GM12892 (cell line): ENCODE measurements around the gene JARID2.

Experiments
- POLR2A ChIP-seq: IDR thresholded peaks from 2 replicates; pipeline ENCODE4 v1.6.1; 2011; ENCODE audit warnings: low read depth, low read length, control low read depth
- POLR2AphosphoS5 ChIP-seq: IDR thresholded peaks from 2 replicates; pipeline ENCODE4 v1.6.1; 2011; ENCODE audit warnings: low read depth, low read length, control low read depth
- TAF1 ChIP-seq: IDR thresholded peaks from 2 replicates; pipeline ENCODE4 v1.6.1; 2011; ENCODE audit warnings: low read depth, mild to moderate bottlenecking, control low read depth, low read length, borderline replicate concordance

- TF ChIP-seq POLR2A = no peak
- no peak for TF ChIP-seq POLR2AphosphoS5
- no peak for TF ChIP-seq TAF1
Measured at GRCh38 chr6:15535495-15536197, 289.8 kb downstream of the JARID2 start.
